SW 1271 (cell line): ENCODE results near the gene C2orf76.

Experiments used
- DNase-seq, 2 experiments: peaks; one replicate each; lab custom pipeline; 2025; lab: John Stamatoyannopoulos, UW

The C2orf76 gene

GRCh38 chr2:119264781-119265692 is 101.6 kb downstream of the C2orf76 start:
- peak; percentile 7 to 46 for DNase-seq

DNA sequence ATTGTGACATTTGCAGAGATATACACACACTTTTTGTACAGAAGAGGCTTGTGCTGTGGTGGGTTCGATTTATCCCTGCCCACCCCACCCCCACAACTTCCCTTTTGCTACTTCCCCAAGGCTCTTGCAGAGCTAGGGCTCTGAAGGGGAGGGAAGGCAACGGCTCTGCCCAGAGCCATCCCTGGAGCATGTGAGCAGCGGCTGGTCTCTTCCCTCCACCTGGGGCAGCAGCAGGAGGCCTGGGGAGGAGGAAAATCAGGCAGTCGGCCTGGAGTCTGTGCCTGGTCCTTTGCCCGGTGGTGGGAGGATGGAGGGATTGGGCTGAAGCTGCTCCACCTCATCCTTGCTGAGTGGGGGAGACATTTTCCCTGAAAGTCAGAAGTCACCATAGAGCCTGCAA is 103.0 kb downstream of the C2orf76 start:
- no peak for DNase-seq

- no peak for DNase-seq
Measured at GRCh38 chr2:119263025-119263424, 103.6 kb downstream of the C2orf76 start.

DNA sequence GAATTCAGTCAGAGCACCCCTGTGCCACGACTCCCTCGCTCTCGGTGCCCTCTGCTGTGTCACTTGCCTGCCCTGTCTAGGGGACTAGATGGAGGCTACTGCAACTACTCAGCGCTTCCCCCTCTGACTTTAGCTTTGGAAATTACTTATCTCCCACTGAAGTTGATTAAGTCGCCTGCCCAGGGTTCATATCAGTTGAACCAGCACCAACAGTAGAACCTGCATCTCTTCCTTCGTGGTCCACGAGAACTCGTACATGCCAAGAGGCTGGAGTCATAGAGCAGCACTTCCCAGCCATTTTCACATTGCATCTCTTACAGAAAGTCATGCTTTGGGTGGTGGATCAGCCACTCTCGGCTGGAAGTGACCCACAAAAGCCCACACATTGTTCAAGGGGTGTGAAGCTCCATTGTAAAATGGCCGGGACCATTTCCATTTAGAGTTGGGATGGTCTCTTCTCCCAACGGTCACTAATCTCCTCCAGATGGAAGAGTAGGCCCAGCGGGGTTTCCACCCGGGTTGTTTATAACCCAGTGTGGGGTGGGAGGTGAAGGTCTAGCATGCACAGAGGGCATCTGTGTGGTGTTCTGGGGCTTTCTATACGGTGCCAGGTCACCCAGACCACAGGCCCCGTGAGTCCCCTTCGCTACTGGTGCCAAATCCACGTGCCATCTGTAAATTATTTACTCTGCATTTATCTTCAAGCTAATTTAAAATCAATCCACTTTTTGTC is 105.0 kb downstream of the C2orf76 start:
- no peak for DNase-seq

- no peak for DNase-seq
Measured at GRCh38 chr2:119260646-119261492, 105.8 kb downstream of the C2orf76 start.

DNA sequence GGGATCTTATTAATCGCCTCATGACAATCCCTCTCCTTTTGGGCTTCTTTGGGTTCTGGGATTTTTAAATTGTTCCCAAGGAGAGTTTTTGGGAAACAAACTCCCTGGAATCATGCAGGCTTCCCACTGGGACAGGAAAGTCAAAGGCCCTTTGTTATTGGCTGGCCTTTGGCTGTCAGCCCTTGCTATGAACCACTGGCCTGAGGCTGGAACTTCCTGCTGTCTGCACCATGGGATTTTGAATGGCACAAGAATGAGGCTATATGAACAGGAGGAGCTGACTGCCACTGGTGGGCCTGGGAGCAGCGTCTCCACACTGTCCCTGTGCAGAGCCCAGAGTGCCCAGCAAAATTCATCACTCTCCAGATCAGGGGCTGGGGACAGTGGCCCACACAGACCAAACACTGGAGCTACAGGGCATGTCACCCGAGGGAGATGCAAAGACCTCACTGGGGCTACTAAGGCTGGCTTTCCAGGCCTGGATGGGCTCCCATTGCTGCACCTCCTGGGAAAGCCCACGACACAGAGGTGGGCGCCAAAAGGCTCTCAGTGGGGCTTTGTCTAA is 107.3 kb downstream of the C2orf76 start:
- DNase-seq: no peak

GRCh38 chr2:119257198-119257597 is 109.4 kb downstream of the C2orf76 start:
- no peak for DNase-seq

GRCh38 chr2:119256582-119256921 is 110.1 kb downstream of the C2orf76 start:
- DNase-seq: no peak

GRCh38 chr2:119255760-119256581 is 110.7 kb downstream of the C2orf76 start:
- peak; percentile 82 to 94 for DNase-seq

DNA sequence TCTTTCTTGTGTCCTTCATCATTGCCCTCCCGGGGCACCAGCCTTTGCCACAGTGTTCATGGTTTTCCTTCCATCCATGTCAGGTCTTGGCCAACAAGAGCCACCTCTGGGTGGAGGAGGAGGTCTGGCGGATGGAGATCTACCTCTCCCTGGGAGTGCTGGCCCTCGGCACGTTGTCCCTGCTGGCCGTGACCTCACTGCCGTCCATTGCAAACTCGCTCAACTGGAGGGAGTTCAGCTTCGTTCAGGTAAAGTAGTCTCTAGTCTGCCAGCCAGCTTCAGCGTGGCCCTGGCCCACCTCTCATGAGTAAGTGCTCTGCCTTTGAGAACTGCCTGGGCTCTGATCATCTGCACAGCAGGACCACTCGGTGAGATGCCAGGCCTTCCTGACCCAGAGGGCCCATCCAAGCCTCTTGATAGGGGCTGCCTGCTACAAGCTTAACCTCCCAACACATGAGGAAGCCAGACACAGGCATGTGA is 112.0 kb downstream of the C2orf76 start:
- DNase-seq: no peak

GRCh38 chr2:119253760-119254600 is 112.7 kb downstream of the C2orf76 start:
- no peak for DNase-seq

DNA sequence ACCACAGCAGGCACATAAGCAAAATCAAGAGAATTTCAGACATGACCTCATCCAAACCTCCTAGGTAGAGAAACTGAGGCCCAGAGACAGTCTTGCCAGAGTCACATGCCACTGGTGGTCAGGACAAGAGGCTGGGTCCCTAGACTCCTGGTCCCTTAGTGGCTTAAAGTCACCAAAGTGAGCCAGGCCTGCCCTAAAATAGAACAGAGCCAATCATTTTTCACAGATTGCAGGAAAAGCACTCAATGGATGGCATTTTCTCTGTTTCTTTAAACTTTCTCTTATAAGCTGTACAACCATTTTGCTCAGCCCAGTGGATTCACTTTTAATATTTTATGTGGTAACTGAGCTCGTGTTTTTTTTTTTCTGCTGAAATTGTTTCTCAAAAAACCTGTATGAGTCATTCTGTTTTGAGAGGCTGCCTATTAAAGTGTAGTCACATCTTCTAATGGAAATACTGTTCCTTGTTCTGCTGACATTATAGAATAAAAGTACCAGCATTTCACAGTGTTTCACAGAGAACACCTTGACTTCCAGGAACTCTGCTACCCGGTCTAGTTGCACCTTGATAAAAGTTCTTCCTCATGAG is 113.4 kb downstream of the C2orf76 start:
- peak in 1 of 2 experiments; percentile 41 for DNase-seq
